ENCODE measurements around the gene PFKFB2.

DNA sequence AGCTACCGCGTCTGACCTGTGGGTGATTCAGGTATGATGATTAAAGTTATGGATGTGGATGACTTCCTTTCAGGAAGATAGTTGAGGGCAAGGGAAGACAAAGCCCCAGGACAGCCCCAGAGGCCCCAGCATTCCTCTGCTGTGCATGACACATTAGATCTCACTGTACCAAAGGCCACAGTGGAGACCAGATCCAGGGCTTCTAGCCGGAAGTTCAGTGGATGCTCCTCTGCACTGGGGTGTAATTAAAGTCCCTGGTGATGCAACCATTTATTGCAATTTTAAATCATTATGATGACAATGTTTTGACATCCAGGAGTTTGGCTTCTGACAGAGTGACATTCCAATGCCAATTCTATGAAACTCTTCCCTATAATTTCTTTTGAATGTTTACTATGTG, 55.9 kb downstream of the PFKFB2 start:
- TF ChIP-seq, protein P1, sequence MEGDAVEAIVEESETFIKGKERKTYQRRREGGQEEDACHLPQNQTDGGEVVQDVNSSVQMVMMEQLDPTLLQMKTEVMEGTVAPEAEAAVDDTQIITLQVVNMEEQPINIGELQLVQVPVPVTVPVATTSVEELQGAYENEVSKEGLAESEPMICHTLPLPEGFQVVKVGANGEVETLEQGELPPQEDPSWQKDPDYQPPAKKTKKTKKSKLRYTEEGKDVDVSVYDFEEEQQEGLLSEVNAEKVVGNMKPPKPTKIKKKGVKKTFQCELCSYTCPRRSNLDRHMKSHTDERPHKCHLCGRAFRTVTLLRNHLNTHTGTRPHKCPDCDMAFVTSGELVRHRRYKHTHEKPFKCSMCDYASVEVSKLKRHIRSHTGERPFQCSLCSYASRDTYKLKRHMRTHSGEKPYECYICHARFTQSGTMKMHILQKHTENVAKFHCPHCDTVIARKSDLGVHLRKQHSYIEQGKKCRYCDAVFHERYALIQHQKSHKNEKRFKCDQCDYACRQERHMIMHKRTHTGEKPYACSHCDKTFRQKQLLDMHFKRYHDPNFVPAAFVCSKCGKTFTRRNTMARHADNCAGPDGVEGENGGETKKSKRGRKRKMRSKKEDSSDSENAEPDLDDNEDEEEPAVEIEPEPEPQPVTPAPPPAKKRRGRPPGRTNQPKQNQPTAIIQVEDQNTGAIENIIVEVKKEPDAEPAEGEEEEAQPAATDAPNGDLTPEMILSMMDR (IDR thresholded peaks at IDR 0.05), result no peak
- TF ChIP-seq EZH2 (IDR thresholded peaks at IDR 0.05; ENCODE audit: borderline replicate concordance, insufficient read depth, low read depth, low read length, poor library complexity, severe bottlenecking), result no peak

Data from B cell (primary cell).